ENCODE results near the gene POLRMT.

DNA sequence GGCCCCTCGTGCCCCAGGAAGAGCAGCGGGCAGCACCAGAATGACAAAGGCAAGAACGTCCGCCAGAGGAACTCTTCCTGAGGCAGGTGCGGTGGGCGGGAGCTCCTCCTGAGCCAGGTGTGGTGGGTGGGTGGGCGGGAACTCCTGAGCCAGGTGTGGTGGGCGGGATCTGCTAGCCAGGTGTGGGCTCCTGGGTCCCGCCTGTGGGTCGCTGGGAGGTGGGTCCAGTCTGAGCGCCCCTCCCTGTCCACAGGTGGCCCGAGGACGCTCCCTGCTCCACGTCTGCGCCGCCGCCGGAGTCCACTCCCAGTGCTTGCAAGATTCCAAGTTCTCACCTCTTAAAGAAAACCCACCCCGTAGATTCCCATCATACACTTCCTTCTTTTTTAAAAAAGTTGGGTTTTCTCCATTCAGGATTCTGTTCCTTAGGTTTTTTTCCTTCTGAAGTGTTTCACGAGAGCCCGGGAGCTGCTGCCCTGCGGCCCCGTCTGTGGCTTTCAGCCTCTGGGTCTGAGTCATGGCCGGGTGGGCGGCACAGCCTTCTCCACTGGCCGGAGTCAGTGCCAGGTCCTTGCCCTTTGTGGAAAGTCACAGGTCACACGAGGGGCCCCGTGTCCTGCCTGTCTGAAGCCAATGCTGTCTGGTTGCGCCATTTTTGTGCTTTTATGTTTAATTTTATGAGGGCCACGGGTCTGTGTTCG lies 50.7 kb downstream of the POLRMT start:
- TF ChIP-seq, protein P1, sequence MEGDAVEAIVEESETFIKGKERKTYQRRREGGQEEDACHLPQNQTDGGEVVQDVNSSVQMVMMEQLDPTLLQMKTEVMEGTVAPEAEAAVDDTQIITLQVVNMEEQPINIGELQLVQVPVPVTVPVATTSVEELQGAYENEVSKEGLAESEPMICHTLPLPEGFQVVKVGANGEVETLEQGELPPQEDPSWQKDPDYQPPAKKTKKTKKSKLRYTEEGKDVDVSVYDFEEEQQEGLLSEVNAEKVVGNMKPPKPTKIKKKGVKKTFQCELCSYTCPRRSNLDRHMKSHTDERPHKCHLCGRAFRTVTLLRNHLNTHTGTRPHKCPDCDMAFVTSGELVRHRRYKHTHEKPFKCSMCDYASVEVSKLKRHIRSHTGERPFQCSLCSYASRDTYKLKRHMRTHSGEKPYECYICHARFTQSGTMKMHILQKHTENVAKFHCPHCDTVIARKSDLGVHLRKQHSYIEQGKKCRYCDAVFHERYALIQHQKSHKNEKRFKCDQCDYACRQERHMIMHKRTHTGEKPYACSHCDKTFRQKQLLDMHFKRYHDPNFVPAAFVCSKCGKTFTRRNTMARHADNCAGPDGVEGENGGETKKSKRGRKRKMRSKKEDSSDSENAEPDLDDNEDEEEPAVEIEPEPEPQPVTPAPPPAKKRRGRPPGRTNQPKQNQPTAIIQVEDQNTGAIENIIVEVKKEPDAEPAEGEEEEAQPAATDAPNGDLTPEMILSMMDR (IDR thresholded peaks at IDR 0.05) = no peak
- no peak for TF ChIP-seq POLR2A (IDR thresholded peaks at IDR 0.05)
